Kidney tubule cell (primary cell): ENCODE data around the gene ZNF275.
A peak's percentile ranks its signal among the peaks of the same experiment; 100 is the strongest.
"Not testable (repeated sequence)": the region's sequence is repeated elsewhere in the genome, so short reads cannot be mapped to it uniquely, and the experiment has no call there.

Source experiments
- DNase-seq: peaks from one replicate; pipeline ENCODE4 v3.0.0-alpha.2; 2018; ENCODE audit warnings: low spot score

ZNF275 gene

GRCh38 chrX:153361781-153362397, 27.9 kb downstream of the ZNF275 start:
- DNase-seq: no peak

GRCh38 chrX:153365670-153366069, 31.7 kb downstream of the ZNF275 start:
- DNase-seq: no peak

- DNase-seq: no peak
These were observed 32.2 kb downstream of the ZNF275 start for GRCh38 chrX:153366119-153366518.

- no peak for DNase-seq
These were observed 33.1 kb downstream of the ZNF275 start for GRCh38 chrX:153366878-153367538.

GRCh38 chrX:153370293-153371055, 36.5 kb downstream of the ZNF275 start:
- DNase-seq: no peak

- no peak for DNase-seq
These were observed 37.3 kb downstream of the ZNF275 start for GRCh38 chrX:153371256-153371655.

GRCh38 chrX:153372949-153373348, 39.0 kb downstream of the ZNF275 start:
- DNase-seq: no peak

- no peak for DNase-seq
These were observed 40.5 kb downstream of the ZNF275 start for GRCh38 chrX:153374426-153374825.

GRCh38 chrX:153375571-153375970, 41.6 kb downstream of the ZNF275 start:
- DNase-seq: no peak

- no peak for DNase-seq
These were observed 43.8 kb downstream of the ZNF275 start for GRCh38 chrX:153377727-153378126.

- DNase-seq: no peak
These were observed 44.7 kb downstream of the ZNF275 start for GRCh38 chrX:153378607-153379006.

- DNase-seq: no peak
These were observed 45.6 kb downstream of the ZNF275 start for GRCh38 chrX:153379508-153379907.

GRCh38 chrX:153379971-153380581, 46.1 kb downstream of the ZNF275 start:
- DNase-seq: no peak

- DNase-seq: no peak
These were observed 46.7 kb downstream of the ZNF275 start for GRCh38 chrX:153380691-153381090.

GRCh38 chrX:153381684-153382532, 48.0 kb downstream of the ZNF275 start:
- DNase-seq: peak; percentile 32

- no peak for DNase-seq
These were observed 48.9 kb downstream of the ZNF275 start for GRCh38 chrX:153382563-153383482.

- DNase-seq: no peak
These were observed 50.4 kb downstream of the ZNF275 start for GRCh38 chrX:153384390-153384789.

- not testable (repeated sequence) for DNase-seq
These were observed 51.0 kb downstream of the ZNF275 start for GRCh38 chrX:153384973-153385372.

- DNase-seq: no peak
These were observed 52.1 kb downstream of the ZNF275 start for GRCh38 chrX:153386097-153386496.

GRCh38 chrX:153387345-153387744, 53.4 kb downstream of the ZNF275 start:
- DNase-seq: no peak
